Liver (tissue), 9 donors: Measurements from ENCODE around the gene PEX5L. TPM values are rescaled to one million over a fixed set of nuclear protein-coding genes. Genes with fewer than 3 reads are reported as not detected.

Experiments used
- DNase-seq: peaks from one replicate; pipeline ENCODE4 v3.0.0-alpha.2; 2017; ENCODE audit warnings: low spot score
- H3K27ac ChIP-seq, 2 donors: one replicate each; pipeline ENCODE4 v1.7.0; 2013; ENCODE audit warnings: inconsistent platforms in 2 of 2, low read length in 2 of 2, control low read depth in 1 of 2, low read depth in 1 of 2, mild to moderate bottlenecking in 1 of 2
- H3K27me3 ChIP-seq, 4 donors: one replicate each; pipeline versions ENCODE4 v1.6.1 to v1.7.0; 2013; ENCODE audit warnings: low read length in 3 of 4, inconsistent platforms in 1 of 4, mild to moderate bottlenecking in 1 of 4, moderate library complexity in 1 of 4; ENCODE audit not compliant: control insufficient read depth in 4 of 4, insufficient read depth in 4 of 4
- H3K36me3 ChIP-seq, 4 donors: one replicate each; pipeline versions ENCODE4 v1.6.1 to v1.7.0; 2013; ENCODE audit warnings: low read length in 3 of 4, mild to moderate bottlenecking in 3 of 4, low read depth in 1 of 4, moderate library complexity in 1 of 4; ENCODE audit not compliant: control insufficient read depth in 4 of 4, insufficient read depth in 3 of 4
- H3K4me1 ChIP-seq, 4 donors: one replicate each; pipeline versions ENCODE4 v1.6.1 to v1.7.0; 2013; ENCODE audit warnings: low read length in 3 of 4, mild to moderate bottlenecking in 3 of 4, moderate library complexity in 1 of 4; ENCODE audit not compliant: control insufficient read depth in 4 of 4, insufficient read depth in 4 of 4
- H3K4me3 ChIP-seq, 3 donors: one replicate each; pipeline versions ENCODE4 v1.6.1 to v1.7.0; 2013; ENCODE audit warnings: low read length in 3 of 3, control low read depth in 1 of 3, low read depth in 1 of 3, mild to moderate bottlenecking in 1 of 3
- H3K9ac ChIP-seq, 2 donors: one replicate each; pipeline ENCODE4 v1.7.0; 2013; ENCODE audit warnings: low read length in 2 of 2, mild to moderate bottlenecking in 2 of 2, moderate library complexity in 2 of 2, control low read depth in 1 of 2, low read depth in 1 of 2
- H3K9me3 ChIP-seq, 4 donors: one replicate each; pipeline versions ENCODE4 v1.6.1 to v1.7.0; 2013; ENCODE audit warnings: low read length in 3 of 4; ENCODE audit not compliant: control insufficient read depth in 4 of 4
- ATF3 ChIP-seq: IDR thresholded peaks from 2 replicates; pipeline ENCODE4 v1.6.1; 2016; ENCODE audit warnings: antibody characterized with exemption
- CTCF ChIP-seq: fragments of 150-350 bp; IDR thresholded peaks from 2 replicates; pipeline ENCODE4 v1.5.1; 2017; ENCODE audit warnings: improper control_type of control experiment, low read depth, low read length; ENCODE audit not compliant: missing input control
- EGR1 ChIP-seq, 2 donors: IDR thresholded peaks; 2 replicates each; pipeline ENCODE4 v1.6.1; 2016 to 2018; ENCODE audit warnings: antibody characterized with exemption in 2 of 2, low read depth in 2 of 2
- FOXA2 ChIP-seq: IDR thresholded peaks from 2 replicates; pipeline ENCODE4 v1.6.1; 2016; ENCODE audit warnings: antibody characterized with exemption
- GABPA ChIP-seq, 2 donors: IDR thresholded peaks in 1 of 2; conservative IDR thresholded peaks in 1 of 2; 2 replicates each; pipeline ENCODE4 v1.6.1; 2016; ENCODE audit warnings: antibody characterized with exemption in 2 of 2, mild to moderate bottlenecking in 1 of 2, moderate library complexity in 1 of 2
- HNF4A ChIP-seq, 2 donors: conservative IDR thresholded peaks; 2 replicates each; pipeline ENCODE4 v1.6.1; 2016; ENCODE audit warnings: antibody characterized with exemption in 2 of 2, mild to moderate bottlenecking in 2 of 2
- HNF4G ChIP-seq: IDR thresholded peaks from 2 replicates; pipeline ENCODE4 v1.6.1; 2016; ENCODE audit warnings: antibody characterized with exemption
- JUND ChIP-seq, 2 donors: IDR thresholded peaks; 2 replicates each; pipeline ENCODE4 v1.6.1; 2016; ENCODE audit warnings: antibody characterized with exemption in 2 of 2
- NR2F2 ChIP-seq: IDR thresholded peaks from 2 replicates; pipeline ENCODE4 v1.6.1; 2016; ENCODE audit warnings: antibody characterized with exemption
- RAD21 ChIP-seq, 2 donors: IDR thresholded peaks; 2 replicates each; pipeline ENCODE4 v1.6.1; 2016; ENCODE audit warnings: antibody characterized with exemption in 2 of 2, mild to moderate bottlenecking in 2 of 2
- REST ChIP-seq: IDR thresholded peaks from 2 replicates; pipeline ENCODE4 v1.6.1; 2016; ENCODE audit warnings: antibody characterized with exemption, mild to moderate bottlenecking
- RXRA ChIP-seq, 2 donors: IDR thresholded peaks; 2 replicates each; pipeline ENCODE4 v1.6.1; 2017 to 2018; ENCODE audit warnings: antibody characterized with exemption in 2 of 2, mild to moderate bottlenecking in 1 of 2
- SP1 ChIP-seq: IDR thresholded peaks from 2 replicates; pipeline ENCODE4 v1.6.1; 2018; ENCODE audit warnings: antibody characterized with exemption, mild to moderate bottlenecking
- TAF1 ChIP-seq: conservative IDR thresholded peaks from 2 replicates; pipeline ENCODE4 v1.6.1; 2016; ENCODE audit warnings: antibody characterized with exemption, mild to moderate bottlenecking
- YY1 ChIP-seq: IDR thresholded peaks from 2 replicates; pipeline ENCODE4 v1.6.1; 2016; ENCODE audit warnings: antibody characterized with exemption, mild to moderate bottlenecking
- WGBS: extraction: QIAGEN DNeasy Blood & Tissue Kit; methylation state at CpG from one replicate; pipeline ENCODE4 v1.1.7; 2013; 5-methylcytosine and 5-hydroxymethylcytosine counted together
- polyA plus RNA-seq, 2 donors: library from polyadenylated mRNA; stranded (reverse) in 1 of 2; unstranded in 1 of 2; fragments of 200-250 nt in 1 of 2; fragments of >200 nt in 1 of 2; fragmentation: Nextera tagmentation in 1 of 2; extraction: Ambion mirVana in 1 of 2; gene quantifications; one replicate each; pipeline versions ENCODE4 v1.2.1 to v1.2.3, GENCODE V29; 2013 to 2015
- total RNA-seq, 2 donors: library from RNA; depleted of rRNA; stranded (reverse); fragments of >200 nt; gene quantifications; one replicate each; pipeline ENCODE4 v1.2.3, GENCODE V29; 2014
- TF ChIP-seq, protein P1 (sequence below): IDR thresholded peaks from 2 replicates; pipeline ENCODE4 v1.6.1; 2016; ENCODE audit warnings: antibody characterized with exemption
- TF ChIP-seq, protein P2 (sequence below): IDR thresholded peaks from 2 replicates; pipeline ENCODE4 v1.6.1; 2016; ENCODE audit warnings: antibody characterized with exemption
- donor health status: healthy.
- donor health status: healthy.
- donor health status: healthy.
- donor health status: healthy.
- donor health status: healthy.

The PEX5L gene
- total and polyA plus RNA-seq, 4 donors: 0.03 TPM; not detected in 3

- DNase-seq: no peak
- Histone ChIP-seq H3K4me3 (no peak overlapping the region), H3K4me1 (no peaks in the 10 kb centered on the region), H3K36me3 (no peaks in the 10 kb centered on the region), H3K9me3 (no peaks in the 10 kb centered on the region), H3K27me3 (peaks cover 0 to 3% (median 0%) of the 10 kb centered on the region in 4 donors), H3K9ac (no peak overlapping the region), H3K27ac (no peak overlapping the region)
- 60% methylated on average over 2 of the region's 2 CpGs for WGBS
- no peak for TF ChIP-seq YY1
- TF ChIP-seq HNF4G: no peak
- no peak for TF ChIP-seq RXRA (IDR thresholded peaks at IDR 0.05)
- TF ChIP-seq, protein P1, sequence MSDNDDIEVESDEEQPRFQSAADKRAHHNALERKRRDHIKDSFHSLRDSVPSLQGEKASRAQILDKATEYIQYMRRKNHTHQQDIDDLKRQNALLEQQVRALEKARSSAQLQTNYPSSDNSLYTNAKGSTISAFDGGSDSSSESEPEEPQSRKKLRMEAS: no peak
- no peak for TF ChIP-seq HNF4A (conservative IDR thresholded peaks at IDR 0.05)
Observed at GRCh38 chr3:179896507-179896906, 140.2 kb downstream of the PEX5L start.

DNA sequence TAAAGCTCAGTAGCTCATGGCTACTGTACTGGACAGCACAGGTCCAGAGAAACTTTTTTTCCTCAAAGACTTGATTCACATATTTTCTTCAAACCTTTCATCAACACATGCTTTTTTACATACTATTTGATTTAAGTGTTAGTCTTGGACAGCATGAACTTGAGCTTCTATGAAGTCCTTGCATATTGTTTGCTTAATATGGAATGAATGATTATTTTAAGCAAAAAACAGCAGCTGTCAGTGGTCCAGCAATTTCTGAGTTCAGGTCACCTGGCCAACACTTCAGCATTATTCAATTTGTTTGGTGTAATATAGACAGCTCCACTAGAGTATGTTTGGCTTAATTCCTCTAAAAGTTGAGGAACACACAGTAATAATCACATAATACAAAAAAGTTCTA lies 141.4 kb downstream of the PEX5L start:
- H3K4me3 ChIP-seq: no peak overlapping the region
- H3K9ac ChIP-seq: no peak overlapping the region
- H3K9me3 ChIP-seq: no peaks in the 10 kb centered on the region
- peaks cover 0 to 3% (median 0%) of the 10 kb centered on the region in 4 donors for H3K27me3 ChIP-seq
- DNase-seq: no peak
- H3K36me3 ChIP-seq: no peaks in the 10 kb centered on the region
- TF ChIP-seq CTCF (no peak), SP1 (no peak), RAD21 (IDR thresholded peaks at IDR 0.05) (no peak), ATF3 (no peak), TAF1 (no peak), RXRA (IDR thresholded peaks at IDR 0.05) (no peak), HNF4A (conservative IDR thresholded peaks at IDR 0.05) (no peak), YY1 (no peak), JUND (IDR thresholded peaks at IDR 0.05) (no peak), HNF4G (no peak), EGR1 (IDR thresholded peaks at IDR 0.05; ENCODE audit: low read depth in 2 of 2) (no peak), GABPA (IDR thresholded peaks at IDR 0.05 in 1 of 2, conservative IDR thresholded peaks at IDR 0.05 in 1 of 2) (no peak), FOXA2 (no peak), NR2F2 (no peak), REST (no peak)
- TF ChIP-seq, protein P2, sequence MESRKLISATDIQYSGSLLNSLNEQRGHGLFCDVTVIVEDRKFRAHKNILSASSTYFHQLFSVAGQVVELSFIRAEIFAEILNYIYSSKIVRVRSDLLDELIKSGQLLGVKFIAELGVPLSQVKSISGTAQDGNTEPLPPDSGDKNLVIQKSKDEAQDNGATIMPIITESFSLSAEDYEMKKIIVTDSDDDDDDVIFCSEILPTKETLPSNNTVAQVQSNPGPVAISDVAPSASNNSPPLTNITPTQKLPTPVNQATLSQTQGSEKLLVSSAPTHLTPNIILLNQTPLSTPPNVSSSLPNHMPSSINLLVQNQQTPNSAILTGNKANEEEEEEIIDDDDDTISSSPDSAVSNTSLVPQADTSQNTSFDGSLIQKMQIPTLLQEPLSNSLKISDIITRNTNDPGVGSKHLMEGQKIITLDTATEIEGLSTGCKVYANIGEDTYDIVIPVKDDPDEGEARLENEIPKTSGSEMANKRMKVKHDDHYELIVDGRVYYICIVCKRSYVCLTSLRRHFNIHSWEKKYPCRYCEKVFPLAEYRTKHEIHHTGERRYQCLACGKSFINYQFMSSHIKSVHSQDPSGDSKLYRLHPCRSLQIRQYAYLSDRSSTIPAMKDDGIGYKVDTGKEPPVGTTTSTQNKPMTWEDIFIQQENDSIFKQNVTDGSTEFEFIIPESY: no peak
- TF ChIP-seq, protein P1: no peak
- H3K27ac ChIP-seq: no peak overlapping the region
- H3K4me1 ChIP-seq: no peaks in the 10 kb centered on the region
